Sigmoid colon (tissue), 4 donors: ENCODE results near the gene TSC22D1.

ENCODE experiments used
- EP300 ChIP-seq, 4 donors: sonication (generic); formaldehyde crosslinking; IDR thresholded peaks; one replicate each; pipeline ENCODE4 v1.6.1; 2017; ENCODE audit warnings: antibody characterized with exemption in 4 of 4
- POLR2A ChIP-seq, 2 donors: fragments of 450-650 bp; IDR thresholded peaks; one replicate each; pipeline ENCODE4 v1.6.1; 2016; ENCODE audit warnings: antibody characterized with exemption in 2 of 2, mild to moderate bottlenecking in 2 of 2, moderate library complexity in 2 of 2
- POLR2AphosphoS5 ChIP-seq, 4 donors: sonication (generic); formaldehyde crosslinking; IDR thresholded peaks; one replicate each; pipeline ENCODE4 v1.6.1; 2017; ENCODE audit warnings: antibody characterized with exemption in 4 of 4
- TF ChIP-seq, protein P1 (sequence below), 4 experiments: fragments of 450-650 bp in 3 of 4; fragments of 200-600 bp in 1 of 4; IDR thresholded peaks; one replicate each; pipeline ENCODE4 v1.5.1; 2016 to 2019; ENCODE audit warnings: antibody characterized with exemption in 4 of 4, mild to moderate bottlenecking in 3 of 4, moderate library complexity in 2 of 4

- TF ChIP-seq POLR2AphosphoS5 (IDR thresholded peaks at IDR 0.05) (no peak), POLR2A (IDR thresholded peaks at IDR 0.05) (no peak), EP300 (IDR thresholded peaks at IDR 0.05) (no peak)
- TF ChIP-seq, protein P1, sequence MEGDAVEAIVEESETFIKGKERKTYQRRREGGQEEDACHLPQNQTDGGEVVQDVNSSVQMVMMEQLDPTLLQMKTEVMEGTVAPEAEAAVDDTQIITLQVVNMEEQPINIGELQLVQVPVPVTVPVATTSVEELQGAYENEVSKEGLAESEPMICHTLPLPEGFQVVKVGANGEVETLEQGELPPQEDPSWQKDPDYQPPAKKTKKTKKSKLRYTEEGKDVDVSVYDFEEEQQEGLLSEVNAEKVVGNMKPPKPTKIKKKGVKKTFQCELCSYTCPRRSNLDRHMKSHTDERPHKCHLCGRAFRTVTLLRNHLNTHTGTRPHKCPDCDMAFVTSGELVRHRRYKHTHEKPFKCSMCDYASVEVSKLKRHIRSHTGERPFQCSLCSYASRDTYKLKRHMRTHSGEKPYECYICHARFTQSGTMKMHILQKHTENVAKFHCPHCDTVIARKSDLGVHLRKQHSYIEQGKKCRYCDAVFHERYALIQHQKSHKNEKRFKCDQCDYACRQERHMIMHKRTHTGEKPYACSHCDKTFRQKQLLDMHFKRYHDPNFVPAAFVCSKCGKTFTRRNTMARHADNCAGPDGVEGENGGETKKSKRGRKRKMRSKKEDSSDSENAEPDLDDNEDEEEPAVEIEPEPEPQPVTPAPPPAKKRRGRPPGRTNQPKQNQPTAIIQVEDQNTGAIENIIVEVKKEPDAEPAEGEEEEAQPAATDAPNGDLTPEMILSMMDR (IDR thresholded peaks at IDR 0.05): no peak
Measured at GRCh38 chr13:44566601-44567000, 9.5 kb downstream of the TSC22D1 start.
